Ramos (cell line): ENCODE results near the gene BTG1.

ENCODE experiments used
- in situ Hi-C: fragments of 300-500 bp; cut with MboI; formaldehyde crosslinking; loops from one replicate; pipeline ENCODE4 v1.14.3; 2022; ENCODE audit warnings: low sequenced_read_pairs; ENCODE audit not compliant: unreplicated experiment

The BTG1 gene

GRCh38 chr12:92145731-92146496 is at the start of gene BTG1:
TSS of gene BTG1 (minus strand) at chr12:92145846. CDS start at chr12:92145535, 311 bp downstream.
- in situ Hi-C loops, result loop anchor here (10.0 to 25.0 kb wide), 3 partner anchors 319 to 416 kb away; no protein-coding TSS in a partner anchor

- in situ Hi-C loops, result no loop called here
These were observed 48.9 kb upstream of the BTG1 start for GRCh38 chr12:92194561-92194960.

- in situ Hi-C loops, result no loop called here
These were observed 48.2 kb upstream of the BTG1 start for GRCh38 chr12:92193846-92194245.

- in situ Hi-C loops, result no loop called here
These were observed 47.4 kb upstream of the BTG1 start for GRCh38 chr12:92193063-92193462.

- in situ Hi-C loops, result no loop called here
These were observed 46.7 kb upstream of the BTG1 start for GRCh38 chr12:92192360-92192759.

- in situ Hi-C loops, result no loop called here
These were observed 45.4 kb upstream of the BTG1 start for GRCh38 chr12:92191061-92191460.

GRCh38 chr12:92188517-92189188 is 43.0 kb upstream of the BTG1 start:
- in situ Hi-C loops, result no loop called here

GRCh38 chr12:92186038-92186470 is 40.4 kb upstream of the BTG1 start:
- in situ Hi-C loops, result no loop called here

GRCh38 chr12:92185052-92185451 is 39.4 kb upstream of the BTG1 start:
- in situ Hi-C loops, result no loop called here

- in situ Hi-C loops, result no loop called here
These were observed 37.9 kb upstream of the BTG1 start for GRCh38 chr12:92183575-92183974.

GRCh38 chr12:92178340-92178739 is 32.7 kb upstream of the BTG1 start:
- in situ Hi-C loops, result no loop called here

- in situ Hi-C loops, result no loop called here
These were observed 31.0 kb upstream of the BTG1 start for GRCh38 chr12:92176646-92177045.

GRCh38 chr12:92175961-92176360 is 30.3 kb upstream of the BTG1 start:
- in situ Hi-C loops, result no loop called here

- in situ Hi-C loops, result no loop called here
These were observed 24.4 kb upstream of the BTG1 start for GRCh38 chr12:92170050-92170449.

GRCh38 chr12:92167075-92167474 is 21.4 kb upstream of the BTG1 start:
- in situ Hi-C loops, result no loop called here

- in situ Hi-C loops, result no loop called here
These were observed 19.1 kb upstream of the BTG1 start for GRCh38 chr12:92164712-92165111.

GRCh38 chr12:92162079-92162478 is 16.4 kb upstream of the BTG1 start:
- in situ Hi-C loops, result no loop called here

- in situ Hi-C loops, result no loop called here
These were observed 13.3 kb upstream of the BTG1 start for GRCh38 chr12:92158796-92159439.

- in situ Hi-C loops, result no loop called here
These were observed 11.2 kb upstream of the BTG1 start for GRCh38 chr12:92156704-92157395.

- in situ Hi-C loops, result no loop called here
These were observed 10.5 kb upstream of the BTG1 start for GRCh38 chr12:92156139-92156538.

GRCh38 chr12:92155733-92156132 is 10.1 kb upstream of the BTG1 start:
- in situ Hi-C loops, result no loop called here
